CD4-positive, alpha-beta T cell treated with Interleukin-15 for 1 hour (primary cell): ENCODE measurements around the gene MSH3.
"Not testable (repeated sequence)": the region's sequence is repeated elsewhere in the genome, so short reads cannot be mapped to it uniquely, and the experiment has no call there.

Experiments used
- DNase-seq: peaks from one replicate; pipeline ENCODE4 v3.0.0-alpha.2; 2020

The MSH3 gene

DNA sequence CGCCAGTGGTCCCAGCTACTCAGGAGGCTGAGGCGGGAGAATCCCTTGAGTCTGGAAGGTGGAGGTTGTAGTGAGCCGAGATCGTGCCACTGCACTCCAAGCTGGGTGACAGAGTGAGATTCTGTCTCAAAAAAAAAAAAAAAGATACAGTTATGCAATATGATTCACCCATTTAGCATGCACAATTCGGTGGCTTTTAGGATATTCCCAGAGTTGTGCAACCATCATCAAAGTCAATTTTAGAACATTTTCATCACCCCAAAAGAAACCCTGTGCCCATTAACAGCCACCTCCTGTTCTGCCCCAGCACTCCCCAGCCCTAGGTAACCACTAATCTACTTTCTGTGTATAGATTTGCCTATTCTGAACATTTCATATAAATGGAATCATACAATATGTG, 4.7 kb downstream of the MSH3 start:
- no peak for DNase-seq

DNA sequence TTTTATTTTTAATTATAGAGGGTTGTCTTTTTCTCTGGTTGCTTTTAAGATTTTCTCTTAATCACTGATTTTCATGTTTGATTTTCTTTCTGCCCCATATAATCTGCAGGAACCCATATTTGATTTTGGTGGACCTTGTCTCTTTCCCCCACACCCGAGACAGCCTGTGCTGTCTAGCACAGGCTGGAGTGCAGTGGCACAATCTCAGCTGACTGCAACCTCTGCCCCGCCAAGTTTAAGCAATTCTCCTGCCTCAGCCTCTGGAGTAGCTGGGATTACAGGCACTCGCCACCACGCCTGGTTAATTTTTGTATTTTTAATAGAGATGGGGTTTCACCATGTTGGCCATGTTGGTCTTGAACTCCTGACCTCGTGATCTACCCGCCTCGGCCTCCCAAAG, 6.2 kb downstream of the MSH3 start:
- not testable (repeated sequence) for DNase-seq

- no peak for DNase-seq
These were observed 7.7 kb downstream of the MSH3 start for GRCh38 chr5:80662108-80662507.

- DNase-seq = no peak
These were observed 10.6 kb downstream of the MSH3 start for GRCh38 chr5:80665057-80665456.

GRCh38 chr5:80667384-80667783, 12.9 kb downstream of the MSH3 start:
- DNase-seq = no peak

DNA sequence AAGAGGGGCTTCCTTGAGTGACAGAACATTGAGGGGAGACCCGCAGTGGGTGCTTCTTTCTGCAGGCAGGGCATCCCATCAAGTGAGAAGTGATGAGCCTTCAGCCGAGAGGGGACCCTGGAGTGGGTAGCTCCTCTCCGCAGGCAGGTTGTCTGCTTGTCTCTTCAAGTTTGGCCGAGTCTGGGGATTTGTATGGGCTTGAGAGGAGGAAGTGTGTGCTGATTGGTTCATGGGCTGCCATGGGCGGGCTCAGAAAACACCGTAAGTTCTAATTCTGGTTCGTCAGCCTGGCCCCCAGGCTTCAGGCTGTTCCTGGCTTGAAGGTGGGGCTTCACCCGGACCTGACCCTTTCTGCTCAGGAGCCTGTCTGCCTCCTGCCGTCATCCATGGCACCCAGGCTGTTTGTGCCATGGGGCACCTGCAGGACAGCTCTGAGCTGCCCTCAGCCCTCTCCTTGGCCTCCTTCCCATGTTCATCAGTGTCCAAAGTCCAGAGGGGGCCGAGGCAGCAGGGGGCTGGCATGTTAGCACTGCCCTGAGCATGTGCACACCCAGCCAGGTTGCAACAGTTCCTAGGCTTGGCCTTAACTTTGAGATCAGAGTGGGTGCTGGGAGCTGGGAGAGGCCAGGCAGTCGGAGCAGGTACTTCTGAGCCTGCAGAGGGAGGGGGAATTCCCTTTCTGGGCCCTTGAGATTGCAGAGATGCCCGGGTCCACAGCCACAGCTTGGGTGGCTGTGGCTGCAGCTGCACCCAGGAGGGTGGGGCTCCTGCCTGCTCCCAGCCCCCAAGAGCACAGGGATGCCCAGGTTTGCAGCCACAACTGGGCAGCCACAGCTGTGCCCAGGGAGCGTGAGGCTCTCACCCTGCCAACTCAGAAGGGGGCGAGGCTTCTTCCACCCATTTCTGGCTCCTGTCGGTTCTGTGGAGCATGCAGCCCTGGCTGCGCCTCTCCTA, 13.8 kb downstream of the MSH3 start:
- DNase-seq = no peak

DNA sequence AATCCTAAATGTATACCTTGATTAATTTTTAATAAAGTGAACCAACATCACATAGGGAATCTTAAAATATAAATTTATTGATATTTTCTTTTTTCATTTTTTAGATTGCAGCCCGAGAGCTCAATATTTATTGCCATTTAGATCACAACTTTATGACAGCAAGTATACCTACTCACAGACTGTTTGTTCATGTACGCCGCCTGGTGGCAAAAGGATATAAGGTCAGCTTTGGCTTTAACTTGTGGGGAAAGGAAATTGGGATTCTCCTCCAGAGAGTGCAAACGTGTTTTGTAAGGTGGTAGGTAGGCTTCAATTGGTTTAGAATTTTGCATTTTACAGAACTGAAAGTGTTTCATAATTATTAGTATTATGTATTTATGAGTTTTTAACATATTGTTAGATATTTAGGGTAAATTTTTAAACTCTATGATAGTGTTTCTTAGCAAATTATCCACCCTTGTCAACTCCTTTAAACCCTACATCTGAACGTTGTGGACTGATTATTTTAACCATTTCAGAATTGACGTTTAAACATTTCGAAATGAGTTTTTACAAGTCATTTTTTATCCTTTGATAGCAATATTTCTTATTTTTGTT, 17.8 kb downstream of the MSH3 start:
- peak; percentile 47 for DNase-seq

DNA sequence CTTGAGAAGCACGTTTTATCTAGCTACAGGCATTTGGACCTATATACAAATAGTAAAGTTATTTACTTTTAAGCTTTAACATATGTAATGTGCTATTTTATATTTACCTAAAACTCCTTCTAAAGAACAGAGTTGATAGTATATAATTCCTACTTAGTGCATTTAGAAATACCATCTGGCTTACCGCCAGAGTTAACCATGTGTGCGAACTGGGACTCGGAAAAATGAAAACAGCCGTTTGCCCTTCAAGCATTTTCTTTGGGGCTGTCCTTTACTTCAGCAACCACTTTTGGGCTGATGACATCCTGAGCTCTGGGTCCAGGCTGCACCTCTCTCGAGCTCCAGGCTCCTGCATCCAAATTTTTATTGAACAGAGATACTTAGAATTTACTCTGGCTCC, 22.3 kb downstream of the MSH3 start:
- DNase-seq = no peak

- DNase-seq = no peak
These were observed 32.3 kb downstream of the MSH3 start for GRCh38 chr5:80686757-80687156.

GRCh38 chr5:80688648-80689420, 34.4 kb downstream of the MSH3 start:
- DNase-seq = no peak

GRCh38 chr5:80689627-80690026, 35.2 kb downstream of the MSH3 start:
- DNase-seq = no peak

DNA sequence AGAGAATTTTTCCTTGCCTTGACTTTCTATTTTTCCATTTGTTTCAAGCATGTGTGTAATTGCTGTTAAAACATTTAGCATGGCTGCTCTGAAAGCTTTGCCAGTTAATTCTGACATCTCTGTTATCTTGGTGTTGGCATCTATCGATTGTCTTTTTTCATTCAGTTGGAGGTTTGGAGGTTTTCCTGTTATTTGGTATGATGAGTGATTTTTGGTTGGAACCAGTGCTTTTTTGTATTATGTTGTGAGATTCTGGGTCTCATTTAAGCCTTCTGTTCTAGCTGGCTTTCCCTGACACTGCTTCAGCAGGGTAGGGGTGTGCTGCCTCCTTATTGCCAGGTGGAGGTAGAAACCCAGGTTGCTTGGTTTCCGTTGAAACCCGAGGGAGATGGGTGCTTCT, 41.2 kb downstream of the MSH3 start:
- no peak for DNase-seq

- DNase-seq = no peak
These were observed 42.0 kb downstream of the MSH3 start for GRCh38 chr5:80696450-80696849.

DNA sequence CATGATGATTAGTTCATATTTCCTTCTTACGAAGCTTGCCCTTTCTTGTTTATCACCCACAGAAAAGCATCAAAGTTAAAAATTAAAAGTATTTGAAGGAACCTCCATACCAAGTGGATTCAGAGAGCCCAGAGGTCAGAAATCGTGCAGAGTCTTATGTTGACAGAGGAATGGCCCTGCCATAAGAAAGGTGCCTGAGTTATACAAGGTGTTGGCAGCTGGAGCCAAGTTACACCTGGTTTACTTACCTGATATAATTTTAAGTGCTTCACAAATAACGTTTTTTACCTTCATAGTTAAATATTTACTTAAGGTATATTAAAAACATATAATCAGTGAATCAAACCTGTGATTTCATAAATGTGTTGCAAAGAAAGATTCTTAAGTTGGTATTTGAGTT, 42.6 kb downstream of the MSH3 start:
- DNase-seq = no peak

DNA sequence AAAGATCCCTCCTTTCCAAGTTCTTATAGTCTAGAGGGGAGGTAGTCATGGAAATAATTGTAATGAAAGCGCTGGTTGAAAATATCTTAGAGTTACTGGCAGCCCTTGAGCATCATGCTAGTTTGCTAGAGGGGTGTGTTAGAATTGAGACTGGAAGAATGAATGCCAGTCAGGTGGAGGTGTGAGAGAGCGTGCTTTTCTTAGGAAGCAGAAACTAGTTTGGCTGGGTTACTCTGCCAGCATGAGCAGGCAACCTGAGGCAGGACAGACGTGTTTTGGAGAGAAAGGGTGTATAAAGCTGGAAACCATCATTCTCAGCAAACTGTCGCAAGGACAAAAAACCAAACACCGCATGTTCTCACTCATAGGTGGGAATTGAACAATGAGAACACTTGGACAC, 43.9 kb downstream of the MSH3 start:
- DNase-seq = no peak

DNA sequence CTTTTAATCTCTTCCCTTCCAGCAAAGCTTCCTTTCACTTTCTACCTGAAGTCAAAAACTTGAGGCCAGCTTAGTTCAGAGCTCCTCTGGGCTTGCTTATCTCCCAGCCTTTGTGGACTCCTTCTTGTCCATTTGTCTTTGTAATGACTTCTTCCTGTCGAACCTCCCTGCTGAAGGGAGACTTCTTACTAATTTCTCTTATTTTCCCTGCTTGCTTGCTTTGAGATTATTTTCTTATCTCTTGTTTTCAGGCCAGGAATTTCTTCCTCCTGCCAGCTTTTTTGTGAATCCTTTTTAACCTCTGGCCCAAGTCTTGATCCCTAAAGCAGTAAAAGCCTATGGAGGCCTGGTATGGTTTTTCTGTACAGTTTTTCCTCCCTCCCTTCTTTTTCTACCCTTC, 47.1 kb downstream of the MSH3 start:
- DNase-seq = no peak

DNA sequence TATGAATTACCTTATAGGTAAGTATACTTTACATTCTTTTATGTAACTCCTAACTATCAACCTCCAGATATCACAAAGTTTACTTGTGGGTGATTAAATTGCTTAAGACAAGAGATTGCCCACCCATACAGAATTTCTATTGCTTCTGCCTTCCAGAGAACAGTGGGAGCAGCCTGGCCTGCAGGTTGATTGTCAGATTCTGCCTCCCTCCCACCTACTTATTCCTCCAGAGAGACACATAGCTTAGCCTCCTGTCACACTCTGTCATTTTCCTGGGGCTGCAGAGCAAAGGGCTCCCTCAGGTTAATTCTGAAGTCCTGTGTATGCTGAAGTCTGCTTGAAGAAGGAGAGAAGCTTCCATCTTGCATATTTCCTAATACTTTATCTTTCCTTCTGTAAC, 48.8 kb downstream of the MSH3 start:
- no peak for DNase-seq

- no peak for DNase-seq
These were observed 49.3 kb downstream of the MSH3 start for GRCh38 chr5:80703747-80704146.

DNA sequence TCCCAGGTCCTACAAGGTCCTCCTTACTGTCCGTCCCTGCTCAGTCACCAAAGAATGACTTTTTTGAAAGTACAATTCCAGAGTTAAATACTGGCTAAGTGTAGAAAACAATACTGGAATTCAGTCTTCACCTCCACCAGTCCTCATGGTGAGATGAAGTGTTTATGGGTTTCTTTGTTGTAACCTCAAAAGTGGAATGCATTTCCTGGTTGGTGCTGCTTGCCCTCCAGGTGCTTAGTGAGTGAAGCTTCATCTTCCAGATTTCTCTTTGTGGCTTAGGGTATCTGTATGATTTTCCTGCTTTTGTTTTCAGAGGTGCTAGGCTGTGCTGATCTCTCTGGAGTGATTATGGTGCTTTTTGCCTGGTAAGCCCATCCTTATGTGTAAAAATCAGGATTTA, 49.8 kb downstream of the MSH3 start:
- DNase-seq = no peak

DNA sequence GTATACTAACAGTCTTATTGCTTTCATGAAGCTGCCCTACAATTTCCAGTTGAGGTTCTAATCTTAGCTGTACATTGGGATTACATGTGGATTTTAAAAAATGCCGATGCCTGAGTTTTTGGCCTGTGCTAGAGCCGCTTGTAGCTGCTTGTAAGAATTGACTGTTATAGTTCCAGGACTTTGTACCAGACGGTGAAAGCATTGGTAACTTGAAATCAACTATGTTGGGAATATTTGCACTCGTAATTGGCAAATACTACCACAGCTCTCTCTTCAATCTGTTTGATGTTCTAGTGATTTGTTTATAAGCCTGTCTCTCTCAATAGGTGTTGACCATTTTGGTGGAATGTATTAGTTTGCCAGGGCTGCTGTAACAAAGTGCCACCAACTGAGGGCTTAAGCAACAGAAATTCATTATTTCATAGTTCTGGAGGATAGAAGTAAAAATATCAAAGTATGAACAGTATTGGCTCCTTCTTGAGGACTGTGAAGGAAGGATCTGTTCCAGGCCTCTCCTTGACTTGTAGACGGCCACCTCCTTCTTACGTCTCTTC, 50.8 kb downstream of the MSH3 start:
- DNase-seq = no peak

DNA sequence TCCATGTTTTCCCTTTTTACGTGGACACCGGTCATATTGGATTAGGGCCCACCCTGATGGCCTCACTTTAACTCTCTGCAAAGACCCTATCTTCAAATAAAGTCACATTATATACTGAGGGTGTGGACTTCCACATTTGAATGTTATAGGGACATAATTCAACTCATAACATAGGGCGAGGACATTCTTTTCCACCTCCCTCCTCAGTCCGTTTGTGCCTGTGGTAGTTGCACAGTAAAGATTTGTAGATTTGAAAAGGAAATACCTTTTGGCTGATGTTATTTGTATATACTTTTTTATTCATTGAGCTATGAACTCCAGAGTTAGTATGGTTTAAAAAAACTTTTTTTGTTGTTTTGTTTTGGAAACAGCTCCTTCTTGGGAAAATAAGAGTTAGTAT, 51.3 kb downstream of the MSH3 start:
- DNase-seq = no peak

DNA sequence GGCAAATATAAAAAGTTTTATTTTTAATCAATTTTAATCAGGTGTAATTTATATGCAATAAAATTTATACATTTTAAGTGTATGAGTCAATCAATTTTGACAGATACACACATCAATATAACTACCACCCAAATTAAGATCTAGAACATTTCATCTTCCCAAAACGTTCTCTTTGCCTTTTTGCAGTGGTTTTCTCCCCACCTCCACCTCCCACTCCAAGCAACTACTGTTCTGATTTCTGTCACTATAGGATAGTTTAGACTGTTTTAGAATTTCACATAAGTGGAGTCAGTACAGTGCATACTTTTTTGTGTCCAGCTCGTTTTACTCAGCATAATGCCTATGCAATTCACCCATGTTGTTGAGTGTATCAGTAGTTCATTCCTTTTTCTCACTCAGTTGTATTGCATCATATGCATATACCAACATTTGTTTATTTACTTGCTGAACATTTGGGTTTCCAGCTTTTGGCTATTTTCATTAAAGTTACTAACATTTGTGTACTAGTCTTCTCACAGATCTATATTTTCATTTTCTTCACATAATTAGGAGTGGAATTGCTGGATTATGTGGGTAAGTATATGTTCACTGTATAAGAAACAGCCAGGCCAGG, 52.5 kb downstream of the MSH3 start:
- DNase-seq = no peak

DNA sequence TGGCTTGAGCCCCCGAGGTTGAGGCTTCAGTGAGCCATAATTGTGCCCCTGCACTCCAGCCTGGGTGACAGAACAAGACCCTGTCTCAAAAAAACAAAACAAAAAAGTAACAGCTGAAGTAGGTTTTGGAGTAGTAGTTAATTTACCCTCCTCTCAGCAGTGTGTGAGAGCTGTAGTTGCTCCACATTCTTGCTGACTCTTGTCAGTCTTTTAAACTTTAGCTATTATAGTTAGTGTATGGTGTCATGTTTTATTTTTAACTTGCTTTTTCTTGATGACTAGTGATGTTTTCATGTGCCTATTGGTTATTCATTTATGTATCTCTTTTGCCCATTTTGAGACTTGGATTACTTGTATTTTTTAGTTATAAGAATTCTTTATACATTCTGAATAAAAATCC, 53.2 kb downstream of the MSH3 start:
- no peak for DNase-seq
